Stimulated activated CD8-positive, alpha-beta memory T cell treated with anti-CD3 and anti-CD28 coated beads, Interleukin-12 subunit alpha, Interleukin-12 subunit beta, amount 100 ng/mL, for 4 hours (primary cell): ENCODE measurements around the gene TMED5.
"Not testable (repeated sequence)": the region's sequence is repeated elsewhere in the genome, so short reads cannot be mapped to it uniquely, and the experiment has no call there.

ENCODE experiments used
- DNase-seq: peaks from one replicate; pipeline ENCODE4 v3.0.0-alpha.2; 2020; ENCODE audit warnings: low read depth

Gene TMED5

GRCh38 chr1:93179886-93180722 is at the start of gene TMED5:
TSS of gene TMED5 (minus strand) at chr1:93180413. CDS start at chr1:93180242, 171 bp downstream.
- DNase-seq = peak; percentile 94

GRCh38 chr1:93223023-93223675 is 42.9 kb upstream of the TMED5 start:
- no peak for DNase-seq

GRCh38 chr1:93221913-93222312 is 41.7 kb upstream of the TMED5 start:
- DNase-seq = no peak

GRCh38 chr1:93220716-93221115 is 40.5 kb upstream of the TMED5 start:
- DNase-seq = not testable (repeated sequence)

GRCh38 chr1:93219443-93219842 is 39.2 kb upstream of the TMED5 start:
- DNase-seq = no peak

- no peak for DNase-seq
Measured at GRCh38 chr1:93215322-93215721, 35.1 kb upstream of the TMED5 start.

GRCh38 chr1:93207211-93207610 is 27.0 kb upstream of the TMED5 start:
- no peak for DNase-seq

- DNase-seq = no peak
Measured at GRCh38 chr1:93206567-93206954, 26.3 kb upstream of the TMED5 start.

- DNase-seq = no peak
Measured at GRCh38 chr1:93205892-93206566, 25.8 kb upstream of the TMED5 start.

- no peak for DNase-seq
Measured at GRCh38 chr1:93200714-93201113, 20.5 kb upstream of the TMED5 start.

GRCh38 chr1:93200086-93200620 is 19.9 kb upstream of the TMED5 start:
- DNase-seq = no peak

GRCh38 chr1:93199150-93199549 is 18.9 kb upstream of the TMED5 start:
- DNase-seq = no peak

- DNase-seq = no peak
Measured at GRCh38 chr1:93196591-93196990, 16.4 kb upstream of the TMED5 start.

GRCh38 chr1:93194231-93194990 is 14.2 kb upstream of the TMED5 start:
- no peak for DNase-seq

GRCh38 chr1:93190432-93190831 is 10.2 kb upstream of the TMED5 start:
- DNase-seq = no peak

- no peak for DNase-seq
Measured at GRCh38 chr1:93186667-93187066, 6.5 kb upstream of the TMED5 start.

GRCh38 chr1:93180723-93181613 is 755 bp upstream of the TMED5 start, which contains the start of gene CCDC18:
TSS of gene CCDC18 (plus strand) at chr1:93180724. CDS start at chr1:93183362, 2,638 bp downstream.
- no peak for DNase-seq

GRCh38 chr1:93178418-93178817 is 1.8 kb downstream of the TMED5 start:
- DNase-seq = no peak

- DNase-seq = no peak
Measured at GRCh38 chr1:93177991-93178390, 2.2 kb downstream of the TMED5 start.

- DNase-seq = not testable (repeated sequence)
Measured at GRCh38 chr1:93174638-93175037, 5.6 kb downstream of the TMED5 start.

GRCh38 chr1:93172778-93173177 is 7.4 kb downstream of the TMED5 start:
- no peak for DNase-seq
